D341Med (cell line): ENCODE data around the gene BIRC6.
A peak's percentile ranks its signal among the peaks of the same experiment; 100 is the strongest.
"Not testable (repeated sequence)": the region's sequence is repeated elsewhere in the genome, so short reads cannot be mapped to it uniquely, and the experiment has no call there.

ENCODE experiments used
- DNase-seq: peaks from one replicate; pipeline ENCODE4 v3.0.0; 2012; ENCODE audit warnings: low spot score

Gene BIRC6

DNA sequence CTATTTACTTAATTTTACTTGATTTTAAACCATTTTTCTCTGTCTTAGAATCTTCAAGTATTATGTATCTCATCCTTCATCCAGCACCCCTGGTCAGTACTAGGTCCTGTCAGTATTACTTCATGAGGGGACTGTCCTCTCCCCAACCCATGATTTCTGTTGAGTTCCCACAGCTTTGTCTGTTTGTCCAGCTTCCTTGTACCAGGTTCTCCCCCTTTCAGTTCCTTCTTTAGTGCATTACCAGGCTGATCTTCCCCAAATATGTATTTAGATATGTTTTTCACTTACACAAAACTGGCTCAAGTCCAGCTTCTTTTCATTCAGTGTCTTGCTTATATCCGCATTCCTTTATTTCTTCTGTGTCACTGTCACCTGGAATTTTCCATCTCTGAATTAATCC, 257.3 kb downstream of the BIRC6 start:
- DNase-seq: no peak

DNA sequence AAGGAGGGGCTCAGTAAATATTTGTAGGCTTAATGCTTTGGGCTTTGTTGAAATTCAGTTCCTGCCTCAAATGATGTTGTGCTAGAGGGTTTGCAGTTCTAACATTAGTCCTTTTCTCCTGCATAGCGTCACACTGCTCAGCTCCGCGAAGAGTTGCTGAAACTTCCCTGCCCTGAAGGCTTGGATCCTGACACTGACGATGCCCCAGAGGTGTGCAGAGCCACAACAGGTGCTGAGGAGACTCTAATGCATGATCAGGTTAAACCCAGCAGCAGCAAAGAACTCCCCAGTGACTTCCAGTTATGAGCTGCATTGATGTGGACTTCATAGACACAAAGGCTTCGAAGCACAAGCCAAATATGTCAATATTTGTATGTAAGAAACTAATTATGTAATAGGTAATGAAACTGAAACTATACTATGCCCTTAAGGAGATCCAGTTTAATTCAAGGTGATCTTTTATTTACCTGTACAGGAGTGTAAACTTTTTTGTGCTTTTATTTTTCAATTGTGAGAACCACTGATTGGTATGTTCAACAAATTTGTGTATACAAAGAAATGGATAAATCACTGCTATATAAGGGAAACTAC, 260.9 kb downstream of the BIRC6 start:
- no peak for DNase-seq

DNA sequence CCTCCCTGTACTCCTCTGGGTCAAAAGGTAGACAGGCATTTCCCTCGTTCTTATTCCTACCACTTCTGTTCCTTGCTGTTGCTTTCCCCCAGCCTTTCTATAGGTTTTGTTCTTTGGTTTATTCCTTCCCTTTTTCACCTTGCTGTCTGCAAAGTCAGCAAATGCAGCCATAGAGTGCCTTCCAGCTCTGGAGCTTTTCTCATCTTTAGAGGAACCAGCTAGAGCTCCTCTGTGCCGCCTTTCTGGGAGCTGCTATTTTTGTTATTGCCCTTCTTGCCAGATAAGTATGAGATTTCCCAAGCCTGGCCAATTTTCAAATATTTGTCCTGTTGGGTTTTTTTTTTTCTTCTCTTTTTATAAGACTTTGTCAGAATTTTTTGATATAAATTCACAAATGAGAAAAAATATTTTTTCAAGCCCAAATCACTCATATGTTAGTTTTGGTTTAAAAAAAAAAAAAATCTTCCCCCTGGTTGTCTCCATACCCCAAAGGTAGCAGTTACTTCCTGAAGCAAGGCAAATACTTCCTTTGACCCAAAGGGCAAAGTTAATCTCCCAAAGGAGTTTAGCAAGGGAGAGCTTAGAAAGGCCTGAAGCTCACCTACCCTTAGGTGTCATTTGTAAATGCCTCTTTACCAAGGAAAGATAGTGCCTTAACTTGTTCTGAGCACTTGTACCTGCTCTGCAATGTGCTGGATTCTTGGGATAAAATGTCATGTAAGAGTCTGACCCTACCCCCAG, 265.9 kb downstream of the BIRC6 start:
- DNase-seq: no peak

GRCh38 chr2:32623311-32623706, 266.5 kb downstream of the BIRC6 start:
- DNase-seq: no peak

DNA sequence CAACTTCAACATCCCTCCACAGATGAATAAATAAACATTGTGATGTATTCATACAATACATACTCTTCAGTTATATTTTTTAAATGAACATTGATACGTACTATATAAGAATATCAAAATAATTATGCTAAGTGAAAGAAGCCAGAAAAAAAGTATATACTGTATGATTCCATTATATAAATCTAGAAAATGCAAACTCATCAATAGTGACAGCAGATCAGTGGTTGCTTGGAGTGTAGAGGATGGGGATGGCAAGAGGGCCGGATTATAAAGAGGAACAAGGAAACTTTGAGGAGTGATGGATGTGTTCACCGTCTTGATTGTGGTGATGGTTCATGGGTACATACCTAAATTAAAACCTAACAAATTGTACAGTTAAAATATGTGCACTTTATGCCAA, 268.0 kb downstream of the BIRC6 start:
- no peak for DNase-seq

DNA sequence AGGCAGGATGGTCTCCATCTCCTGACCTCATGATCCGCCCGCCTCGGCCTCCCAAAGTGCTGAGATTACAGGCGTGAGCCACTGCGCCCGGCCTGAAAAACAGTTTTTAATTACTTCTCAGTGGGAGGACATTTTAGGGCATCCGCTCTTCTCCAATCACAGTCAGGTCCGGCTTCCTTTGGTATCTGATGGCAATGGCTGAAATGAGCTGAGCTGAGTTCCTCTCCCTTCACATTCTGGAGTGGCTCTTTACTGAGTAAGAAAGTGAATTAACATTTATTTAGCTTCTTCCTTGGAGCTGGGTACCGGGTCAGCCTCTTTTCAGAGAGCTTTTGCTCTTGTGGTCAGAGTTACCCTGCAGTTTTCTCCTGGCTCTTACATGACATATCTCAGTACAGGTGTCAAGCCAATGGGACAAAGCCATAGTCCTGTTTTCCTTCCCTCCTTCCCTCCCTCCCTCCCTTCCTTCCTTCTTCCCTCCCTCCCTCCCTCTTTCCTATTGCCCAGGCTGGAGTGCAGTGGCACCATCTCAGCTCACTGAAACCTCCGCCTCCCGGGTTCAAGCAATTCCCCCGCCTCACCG, 269.9 kb downstream of the BIRC6 start:
- DNase-seq: no peak

DNA sequence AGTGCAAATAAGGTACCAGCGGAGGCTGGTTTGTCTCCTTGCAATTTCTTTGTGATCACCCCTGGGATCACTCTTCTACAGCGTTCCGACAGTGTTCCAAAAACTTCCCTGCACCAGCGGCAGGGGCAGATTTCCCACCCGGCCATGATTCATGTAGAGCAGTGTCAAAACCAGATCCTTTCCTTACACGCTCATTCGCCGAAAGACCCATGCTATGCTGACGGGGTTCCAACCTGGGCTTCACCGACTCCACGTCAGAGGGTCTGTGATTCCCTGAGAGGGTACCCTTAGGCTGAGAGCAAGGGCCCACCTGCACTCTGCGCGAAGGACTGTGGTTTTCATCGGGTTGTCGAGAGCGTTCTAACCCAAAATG, 270.6 kb downstream of the BIRC6 start:
- DNase-seq: no peak

GRCh38 chr2:32627814-32628579, 271.2 kb downstream of the BIRC6 start, which contains the start of gene TTC27:
Gene TTC27 (plus strand): TSS chr2:32628050. CDS start chr2:32628293, 243 bp downstream.
- DNase-seq: peak; percentile 95

GRCh38 chr2:32632089-32632488, 275.3 kb downstream of the BIRC6 start:
- no peak for DNase-seq

DNA sequence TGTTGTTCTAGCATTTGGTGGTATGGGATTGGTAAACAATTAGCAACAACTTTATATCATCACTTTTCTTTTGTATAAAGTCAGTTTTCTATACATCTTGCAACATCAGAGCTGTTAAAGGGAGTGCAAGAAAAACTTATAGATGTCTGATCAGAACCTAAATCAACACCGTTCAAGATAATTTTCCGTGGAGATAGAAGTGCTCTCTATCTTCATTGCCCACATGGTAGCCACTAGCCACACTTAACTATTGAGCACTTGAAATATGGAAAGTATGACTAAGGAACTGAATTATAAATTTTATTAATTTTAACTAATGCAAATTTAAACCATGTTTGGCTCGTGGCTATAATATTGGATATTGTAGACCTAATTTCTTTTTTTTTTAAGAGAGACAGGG, 276.2 kb downstream of the BIRC6 start:
- no peak for DNase-seq

- not testable (repeated sequence) for DNase-seq
Measured at GRCh38 chr2:32638548-32638947, 281.7 kb downstream of the BIRC6 start.

DNA sequence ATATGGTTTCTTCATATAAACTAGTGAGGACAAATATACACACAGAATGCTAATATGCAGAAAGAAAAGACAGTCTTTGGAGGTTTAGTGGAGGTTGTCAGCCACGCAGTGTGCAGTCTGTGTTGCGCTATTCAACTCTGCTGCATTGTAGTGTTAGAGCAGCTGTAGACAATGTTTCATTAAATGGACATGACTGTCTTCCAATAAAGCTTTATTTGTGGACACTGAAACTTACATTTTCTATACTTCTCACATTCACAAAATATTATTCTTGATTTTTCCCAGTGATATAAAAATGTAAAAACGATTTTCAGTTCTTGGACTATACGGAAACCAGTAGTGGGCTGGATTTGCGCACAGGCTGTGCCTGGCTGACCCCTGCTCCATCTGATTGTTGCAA, 284.4 kb downstream of the BIRC6 start:
- DNase-seq: no peak

DNA sequence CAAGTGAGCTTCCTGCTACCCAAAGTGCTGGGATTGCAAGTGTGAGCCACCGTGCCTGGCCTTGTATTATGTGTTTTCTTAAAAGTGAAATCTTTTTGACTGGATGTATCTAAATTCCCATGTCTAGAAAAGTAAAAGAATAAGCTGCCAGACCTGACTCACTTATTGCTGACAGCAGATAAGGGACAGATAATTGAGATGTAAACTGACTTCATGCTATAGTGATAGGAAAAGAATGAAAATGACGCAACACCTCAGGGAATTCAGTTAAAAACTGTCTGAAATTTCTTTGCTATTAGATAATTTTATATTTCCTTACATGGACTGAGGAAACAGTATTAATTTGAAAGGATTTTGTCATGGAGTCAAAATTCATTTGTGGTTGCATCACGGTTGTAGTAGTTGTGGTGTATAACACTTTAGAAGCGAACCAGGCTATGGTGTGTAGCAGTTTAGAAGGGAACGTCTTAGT, 290.4 kb downstream of the BIRC6 start:
- no peak for DNase-seq

DNA sequence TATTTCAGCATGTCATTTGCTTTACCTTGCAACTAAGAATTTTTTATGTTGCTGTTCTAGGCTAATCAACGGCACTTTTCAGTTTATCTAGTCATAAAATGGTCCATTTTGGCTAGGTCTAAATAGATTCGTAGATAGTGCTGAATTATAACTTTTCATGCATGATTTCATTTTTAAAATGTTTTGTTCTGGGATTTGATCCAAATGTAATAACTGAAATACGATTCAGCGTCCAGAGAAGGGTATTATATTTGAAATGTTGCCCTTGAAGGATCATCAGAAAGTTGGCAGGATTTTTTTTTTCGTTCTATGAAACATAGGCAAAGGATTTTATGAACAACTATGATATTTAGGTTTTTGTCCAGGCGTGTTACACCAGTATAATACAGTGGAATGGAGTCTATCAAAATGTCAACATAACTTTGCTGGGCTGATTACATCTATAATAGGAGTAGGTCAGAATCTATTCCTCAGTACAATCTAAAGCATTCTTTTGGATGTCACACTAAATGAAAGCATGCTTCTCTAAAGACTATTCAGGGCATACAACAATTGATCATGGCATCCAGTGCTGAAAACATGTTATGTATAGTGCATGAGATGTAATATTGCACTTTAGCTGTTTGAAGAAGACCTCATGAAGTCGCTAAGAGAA, 295.9 kb downstream of the BIRC6 start:
- DNase-seq: no peak

GRCh38 chr2:32656069-32656468, 299.2 kb downstream of the BIRC6 start:
- DNase-seq: no peak

DNA sequence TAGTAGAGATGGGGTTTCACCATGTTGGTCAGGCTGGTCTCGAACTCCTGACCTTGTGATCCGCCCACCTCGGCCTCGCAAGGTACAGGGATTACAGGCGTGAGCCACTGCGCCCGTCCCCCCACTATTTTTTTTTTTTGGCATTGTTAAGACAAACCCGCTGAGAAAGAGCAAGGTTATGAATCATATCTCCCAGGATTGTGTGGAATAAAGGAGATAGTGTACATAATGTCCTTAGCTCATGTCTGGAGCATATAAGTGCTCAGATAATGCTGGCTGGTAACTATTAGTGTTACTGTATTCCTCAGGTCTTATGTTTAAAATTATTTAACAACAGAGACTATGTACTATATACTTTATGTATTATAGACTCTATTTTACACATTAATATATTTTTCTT, 307.0 kb downstream of the BIRC6 start:
- DNase-seq: no peak

DNA sequence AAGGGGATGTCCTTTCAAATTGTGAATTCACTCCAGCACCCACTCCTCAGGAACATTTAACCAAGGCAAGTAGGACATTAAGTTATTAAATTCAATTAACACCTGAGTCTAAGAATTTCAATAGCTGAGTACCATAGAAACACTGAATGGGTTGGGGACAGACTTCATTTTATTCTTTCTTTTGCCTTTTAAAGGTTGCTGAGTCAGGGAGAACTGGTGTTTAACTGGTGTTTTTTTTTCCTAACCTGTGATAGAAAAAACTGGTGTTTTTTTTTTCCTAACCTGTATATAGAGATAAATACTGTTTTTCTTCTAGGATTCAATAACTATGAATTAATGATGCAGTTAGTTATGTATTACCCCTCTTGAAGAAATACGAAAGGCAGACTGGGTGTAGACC, 309.9 kb downstream of the BIRC6 start:
- DNase-seq: no peak

DNA sequence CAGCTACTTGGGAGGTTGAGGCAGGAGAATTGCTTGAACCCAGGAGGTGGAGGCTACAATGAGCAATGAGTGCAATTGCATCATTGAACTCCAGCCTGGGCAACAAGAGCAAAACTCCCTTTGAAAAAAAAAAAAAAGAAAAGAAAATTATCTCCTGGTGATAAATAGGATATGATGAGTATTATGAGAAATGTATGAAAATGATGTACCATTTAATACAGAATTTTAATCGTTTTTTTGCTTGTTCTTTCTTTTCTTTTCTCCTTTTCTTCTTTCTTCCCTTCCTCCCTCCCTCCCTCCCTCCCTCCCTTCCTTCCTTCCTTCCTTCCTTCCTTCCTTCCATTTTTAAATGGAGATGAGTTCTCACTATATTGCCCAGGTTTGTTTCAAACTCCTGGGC, 311.4 kb downstream of the BIRC6 start:
- no peak for DNase-seq
